NCI-H526 treated with DMSO at 0.1 percent for 48 hours (cell line): ENCODE data around the gene TEX2.
"Not testable (repeated sequence)": the region's sequence is repeated elsewhere in the genome, so short reads cannot be mapped to it uniquely, and the experiment has no call there.

ENCODE experiments used
- DNase-seq: peaks from one replicate; lab custom pipeline; 2025; lab: John Stamatoyannopoulos, UW

Gene TEX2

GRCh38 chr17:64183815-64184214, 79.2 kb downstream of the TEX2 start:
- DNase-seq, result no peak

DNA sequence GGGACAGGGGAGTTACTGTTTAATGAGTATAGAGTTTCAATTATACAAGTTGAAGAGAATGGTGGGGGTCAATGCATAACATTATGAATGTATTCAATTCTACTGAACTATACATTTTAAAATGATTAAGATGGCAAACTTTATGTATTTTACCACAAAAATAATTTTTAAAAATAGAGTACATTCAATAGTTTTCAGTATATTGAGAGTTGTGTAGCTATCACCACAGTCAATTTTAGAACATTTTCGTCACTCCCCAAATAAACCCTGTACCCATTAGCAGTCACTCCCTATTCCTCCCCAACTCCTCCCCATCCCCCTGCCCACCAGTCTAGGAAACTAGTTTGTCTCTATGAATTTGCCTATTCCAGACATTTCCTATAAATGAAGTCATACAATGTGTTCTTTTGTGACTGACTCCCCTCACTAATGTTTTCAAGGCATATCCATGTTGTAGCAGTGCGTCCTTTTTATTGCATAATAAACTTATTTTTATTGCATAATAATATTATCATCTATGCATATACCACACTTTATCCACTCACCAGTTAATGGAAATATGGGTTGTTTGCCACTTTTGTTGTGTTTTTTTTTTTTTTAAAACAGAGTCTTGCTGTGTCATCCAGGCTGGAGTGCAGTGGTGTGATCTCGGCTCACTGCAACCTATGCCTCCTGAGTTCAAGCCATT, 80.6 kb downstream of the TEX2 start:
- DNase-seq, result no peak

DNA sequence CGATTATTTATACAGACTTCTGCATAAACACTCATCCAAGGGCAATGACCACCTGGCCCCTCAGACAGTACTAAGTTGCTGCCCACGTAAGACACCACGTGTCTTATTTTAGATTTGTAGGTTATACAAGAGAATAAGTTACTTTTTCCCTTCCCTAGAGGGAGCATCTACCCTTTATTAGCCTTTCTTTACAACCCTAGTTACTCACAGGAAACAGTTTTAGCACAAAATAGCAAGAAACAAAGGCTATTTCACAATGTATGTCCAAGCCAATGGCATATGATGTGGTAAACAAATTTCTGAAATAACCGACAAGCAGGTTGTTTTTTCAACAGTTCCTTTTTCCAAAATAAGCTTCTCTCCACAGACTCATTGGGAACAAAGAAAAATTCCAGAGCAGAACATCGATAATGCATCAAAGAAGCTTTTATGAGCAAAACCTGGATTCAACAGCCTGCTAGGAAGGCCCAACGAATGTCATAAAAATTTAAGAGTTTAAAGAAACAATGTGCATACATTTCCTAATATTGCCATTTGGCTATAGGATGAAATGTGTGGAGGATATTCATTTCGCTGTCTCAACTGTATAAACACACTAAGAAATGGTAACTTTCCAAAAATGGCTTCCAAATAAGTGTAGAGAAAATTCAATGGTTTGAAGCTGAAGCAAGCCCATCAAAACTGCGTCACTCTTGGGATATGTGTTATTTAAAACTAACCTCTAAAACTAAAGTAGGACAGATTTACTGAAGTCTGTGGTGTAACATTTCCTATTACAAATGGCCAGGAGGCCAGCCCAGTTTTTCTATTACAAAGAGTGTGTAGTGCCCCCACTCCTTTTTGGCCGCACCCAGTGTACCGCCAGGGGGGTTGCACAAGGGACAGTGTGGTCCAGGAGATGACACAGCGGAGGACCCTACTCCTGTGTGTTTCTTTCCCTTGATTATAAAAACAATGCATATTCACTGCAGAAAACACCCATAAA, 82.7 kb downstream of the TEX2 start:
- no peak for DNase-seq

DNA sequence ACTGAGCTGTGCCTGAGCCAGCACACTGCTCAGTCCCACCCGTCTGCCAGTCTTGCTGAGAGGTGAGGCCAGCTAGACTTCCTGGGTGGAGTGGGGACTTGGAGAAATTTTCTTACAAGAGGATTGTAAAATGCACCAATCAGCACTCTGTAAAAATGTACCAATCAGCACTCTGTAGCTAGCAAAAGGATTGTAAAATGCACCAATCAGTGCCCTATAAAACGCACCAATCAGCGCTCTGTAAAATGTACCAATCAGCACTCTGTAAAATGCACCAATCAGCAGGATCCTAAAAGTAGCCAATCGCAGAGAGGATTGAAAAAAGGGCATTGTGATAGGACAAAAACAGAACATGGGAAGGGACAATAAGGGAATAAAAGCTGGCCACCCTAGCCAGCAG, 84.0 kb downstream of the TEX2 start:
- not testable (repeated sequence) for DNase-seq

DNA sequence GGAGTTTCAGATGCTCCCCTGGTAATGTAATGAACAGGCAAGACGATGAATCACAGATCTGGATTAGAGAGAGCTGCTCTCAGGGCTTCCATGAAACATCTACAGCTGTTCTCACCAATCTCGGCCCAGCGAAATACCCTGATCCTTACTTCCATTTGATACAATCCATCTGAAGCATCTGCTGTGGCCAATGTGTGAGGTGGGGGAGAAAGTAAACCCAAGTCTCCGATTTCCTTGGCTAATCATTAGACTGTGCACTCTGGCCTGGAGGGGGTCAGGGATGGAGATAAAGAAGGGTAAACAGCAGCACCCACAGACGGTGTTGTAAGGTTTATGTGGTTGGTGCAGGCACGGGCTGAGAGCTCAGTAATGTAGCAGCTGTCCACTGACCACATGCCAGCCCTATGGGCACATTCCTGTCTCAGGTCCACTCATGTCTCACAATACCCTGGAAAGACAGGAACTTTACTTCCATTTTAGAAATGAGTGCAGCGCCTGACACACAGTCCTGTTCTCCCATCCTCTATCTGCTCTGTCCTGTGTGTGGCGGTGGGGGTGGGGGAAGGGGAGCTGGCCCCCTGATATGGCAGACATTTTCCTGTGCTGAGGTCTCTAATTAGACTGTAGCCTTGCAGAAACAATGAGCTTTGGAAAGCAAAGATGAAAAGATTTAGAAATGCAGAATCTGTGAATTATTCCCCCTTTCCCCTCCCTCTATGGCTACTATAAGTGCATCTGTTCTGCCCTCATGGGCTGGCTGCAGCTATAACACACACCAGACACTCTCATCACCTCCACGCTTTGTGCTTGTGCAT, 84.8 kb downstream of the TEX2 start:
- no peak for DNase-seq

- DNase-seq, result no peak
Measured at GRCh38 chr17:64177311-64178010, 85.6 kb downstream of the TEX2 start.

- DNase-seq, result no peak
Measured at GRCh38 chr17:64176556-64176955, 86.5 kb downstream of the TEX2 start.

GRCh38 chr17:64174686-64175456, 88.2 kb downstream of the TEX2 start:
- no peak for DNase-seq

- no peak for DNase-seq
Measured at GRCh38 chr17:64173646-64174045, 89.4 kb downstream of the TEX2 start.

DNA sequence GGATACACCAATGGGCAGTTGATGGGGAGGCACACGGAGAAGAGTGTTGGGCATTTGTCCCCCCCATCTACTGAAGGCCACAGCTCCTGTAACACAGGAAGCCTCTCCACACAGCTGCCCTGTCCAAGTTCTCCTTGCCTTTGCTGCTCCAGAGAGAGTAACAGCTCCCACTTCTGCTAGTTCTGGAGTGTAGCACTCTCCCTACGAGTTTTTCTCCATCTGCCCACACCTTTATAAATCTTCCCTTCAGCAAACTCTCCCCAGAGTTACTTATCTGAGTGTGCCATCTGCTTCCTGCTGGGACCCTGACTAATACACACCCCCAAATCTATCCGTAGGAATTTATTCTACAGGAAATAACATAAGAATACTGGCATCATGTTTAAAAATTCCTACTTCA, 90.5 kb downstream of the TEX2 start:
- no peak for DNase-seq

DNA sequence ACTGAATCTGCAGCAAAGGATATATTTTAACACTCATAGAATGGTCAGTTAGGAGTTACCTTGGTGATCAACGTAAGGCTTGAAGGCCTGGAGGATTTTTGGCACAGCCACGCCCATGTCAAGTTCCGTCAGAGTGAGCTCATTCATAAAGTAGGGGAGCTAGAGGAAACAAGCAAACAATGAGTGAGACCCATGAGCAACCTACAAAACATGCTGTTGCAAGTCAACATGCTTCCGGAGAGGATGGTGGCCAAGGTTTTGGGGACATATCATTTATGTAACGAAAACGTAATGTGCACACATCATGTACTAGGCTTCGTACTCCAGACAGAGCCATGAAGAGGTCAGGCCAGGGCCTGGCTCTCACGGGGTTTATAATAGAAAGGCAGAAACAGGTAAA, 92.0 kb downstream of the TEX2 start:
- DNase-seq, result no peak

DNA sequence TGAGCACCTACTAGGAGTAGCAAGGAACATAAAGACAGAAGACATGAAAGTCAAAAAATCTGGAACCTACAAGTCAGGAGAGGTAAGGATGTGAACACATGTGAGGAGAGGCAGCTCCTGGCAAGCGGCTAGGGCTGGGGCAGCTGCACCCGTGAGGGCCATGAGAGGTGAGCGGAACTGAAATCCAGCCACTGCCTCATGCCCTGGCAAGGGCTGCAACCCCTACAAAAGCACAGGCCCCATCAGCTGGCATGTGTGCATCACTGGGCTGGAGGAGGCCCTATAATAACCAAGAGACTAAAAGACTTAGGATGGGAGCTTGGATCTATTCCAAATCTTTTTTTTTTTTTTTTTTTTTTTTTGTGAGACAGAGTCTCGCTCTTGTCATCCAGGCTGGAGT, 92.8 kb downstream of the TEX2 start:
- no peak for DNase-seq

DNA sequence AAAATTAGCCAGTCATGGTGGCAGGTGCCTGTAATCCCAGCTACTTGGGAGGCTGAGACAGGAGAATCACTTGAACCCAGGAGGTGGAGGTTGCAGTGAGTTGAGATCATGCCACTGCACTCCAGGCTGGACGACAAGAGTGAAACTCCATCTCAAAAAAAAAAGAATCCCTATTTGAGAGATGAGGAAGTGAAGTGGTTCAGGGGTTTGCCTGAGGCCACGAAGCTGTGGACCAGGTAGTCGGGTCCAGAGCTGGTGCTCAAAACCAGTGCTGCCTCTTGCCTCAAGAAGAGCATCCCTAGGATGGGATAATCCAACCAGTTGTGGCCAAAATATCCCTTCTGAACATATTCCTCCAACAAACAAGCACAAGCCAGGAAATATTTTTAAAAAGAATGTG, 95.4 kb downstream of the TEX2 start:
- DNase-seq, result not testable (repeated sequence)

- no peak for DNase-seq
Measured at GRCh38 chr17:64166876-64167275, 96.2 kb downstream of the TEX2 start.

GRCh38 chr17:64165347-64165746, 97.7 kb downstream of the TEX2 start:
- DNase-seq, result no peak

GRCh38 chr17:64164596-64165285, 98.3 kb downstream of the TEX2 start:
- no peak for DNase-seq

DNA sequence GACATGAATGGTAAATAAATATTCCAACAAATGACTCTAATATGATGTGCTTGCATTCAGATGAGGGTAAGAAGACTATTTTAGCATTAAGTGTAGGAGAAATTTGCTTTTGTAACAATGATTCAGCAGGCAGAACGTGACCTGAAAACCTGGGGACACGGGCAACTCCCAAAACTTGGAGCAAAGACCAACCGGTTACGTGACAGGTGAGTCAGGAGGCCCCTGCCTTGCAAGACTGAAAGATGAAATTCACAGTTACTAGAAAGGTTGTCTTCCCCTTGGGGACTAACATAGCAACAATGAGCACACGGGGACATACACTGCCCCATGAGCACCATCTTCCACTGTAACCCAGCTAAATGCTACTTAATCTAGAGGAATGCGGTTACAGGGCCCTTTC, 99.6 kb downstream of the TEX2 start:
- no peak for DNase-seq

DNA sequence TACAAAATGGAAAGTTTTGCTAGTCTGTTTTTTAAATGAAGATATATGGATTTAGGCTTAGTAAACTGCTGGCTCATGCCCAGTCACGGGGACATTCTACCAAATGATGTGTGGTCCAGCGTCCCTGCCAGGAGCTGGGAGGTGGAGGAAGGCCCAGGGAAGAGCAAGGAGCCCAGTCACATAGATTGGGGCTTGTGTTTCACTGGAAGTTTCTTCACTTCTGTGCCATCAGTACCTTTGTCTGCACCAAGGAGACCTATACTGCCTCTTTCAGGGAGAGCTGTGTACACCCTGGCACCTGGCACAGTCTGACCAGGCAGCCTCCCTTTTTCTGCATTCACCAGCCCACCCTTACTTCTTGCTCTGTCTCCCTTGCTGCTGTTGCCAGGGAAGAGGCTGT, 100.5 kb downstream of the TEX2 start:
- DNase-seq, result no peak

DNA sequence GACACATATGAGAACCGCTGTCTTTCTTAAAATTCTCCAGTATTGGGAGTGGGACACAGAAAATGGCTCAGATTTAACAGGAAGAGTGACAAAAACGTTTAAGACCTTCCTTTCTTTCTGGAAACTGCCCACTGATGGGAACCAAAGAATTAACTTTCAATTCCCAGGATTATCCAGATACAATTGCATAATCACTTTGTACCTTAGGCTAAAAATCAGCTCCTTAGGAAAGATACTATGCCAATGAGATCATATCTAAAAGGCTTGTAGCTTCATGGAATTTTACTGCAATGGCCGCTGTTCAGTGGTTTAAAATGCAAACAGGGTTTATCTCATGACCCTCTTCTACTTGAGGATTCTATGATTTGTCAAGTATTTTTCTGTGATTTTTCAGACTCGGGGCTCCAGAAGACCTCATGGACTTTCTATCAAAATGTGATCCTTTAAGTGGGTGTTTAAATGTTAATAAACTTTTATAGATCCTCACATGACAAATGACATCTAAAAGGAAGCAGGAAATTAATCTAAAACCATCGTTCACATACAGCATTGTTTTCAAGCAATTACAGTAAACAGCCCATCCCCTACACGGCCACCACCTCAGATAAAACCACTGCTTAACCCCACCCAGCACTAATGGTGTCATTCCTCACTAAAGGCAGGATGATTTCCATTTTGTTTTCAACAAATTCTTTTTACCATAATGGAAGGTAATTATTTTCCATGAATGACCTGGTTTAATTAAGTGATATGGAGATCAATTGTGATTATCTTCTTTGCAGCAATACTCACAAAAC, 101.5 kb downstream of the TEX2 start:
- no peak for DNase-seq

GRCh38 chr17:64160378-64160777, 102.7 kb downstream of the TEX2 start:
- no peak for DNase-seq
